Sigmoid colon (tissue), 7 donors: Measurements from ENCODE around the gene SECISBP2L. TPM values are rescaled to one million over a fixed set of nuclear protein-coding genes. Genes with fewer than 3 reads are reported as not detected.

Source experiments
- DNase-seq: peaks from one replicate; pipeline ENCODE4 v3.0.0-alpha.2; 2019
- H3K27ac ChIP-seq, 4 donors: fragments of 200-600 bp; sonication (generic); one replicate each; pipeline ENCODE4 v1.5.1; 2016 to 2019; ENCODE audit warnings: mild to moderate bottlenecking in 1 of 4
- H3K27me3 ChIP-seq, 3 donors: fragments of 200-600 bp; sonication (generic); one replicate each; pipeline ENCODE4 v1.5.1; 2019; ENCODE audit warnings: mild to moderate bottlenecking in 1 of 3
- H3K36me3 ChIP-seq, 4 donors: fragments of 200-600 bp; sonication (generic); one replicate each; pipeline ENCODE4 v1.5.1; 2016 to 2019
- H3K4me1 ChIP-seq, 4 donors: fragments of 200-600 bp; sonication (generic); one replicate each; pipeline ENCODE4 v1.5.1; 2017 to 2019
- H3K4me3 ChIP-seq, 4 donors: fragments of 200-600 bp; sonication (generic); one replicate each; pipeline ENCODE4 v1.5.1; 2017 to 2019; ENCODE audit warnings: mild to moderate bottlenecking in 2 of 4, moderate library complexity in 1 of 4
- H3K9me3 ChIP-seq, 4 donors: fragments of 200-600 bp in 3 of 4; sonication (generic) in 3 of 4; one replicate each; pipeline versions ENCODE4 v1.5.1 to v1.6.1; 2013 to 2019
- EP300 ChIP-seq, 4 donors: sonication (generic); formaldehyde crosslinking; IDR thresholded peaks; one replicate each; pipeline ENCODE4 v1.6.1; 2017; ENCODE audit warnings: antibody characterized with exemption in 4 of 4
- POLR2A ChIP-seq, 2 donors: fragments of 450-650 bp; IDR thresholded peaks; one replicate each; pipeline ENCODE4 v1.6.1; 2016; ENCODE audit warnings: antibody characterized with exemption in 2 of 2, mild to moderate bottlenecking in 2 of 2, moderate library complexity in 2 of 2
- POLR2AphosphoS5 ChIP-seq, 4 donors: sonication (generic); formaldehyde crosslinking; IDR thresholded peaks; one replicate each; pipeline ENCODE4 v1.6.1; 2017; ENCODE audit warnings: antibody characterized with exemption in 4 of 4
- WGBS, 2 donors: extraction: QIAGEN DNeasy Blood & Tissue Kit; methylation state at CpG; one replicate each; pipeline ENCODE4 v1.1.7; 2013; 5-methylcytosine and 5-hydroxymethylcytosine counted together
- intact Hi-C: fragments of 100-400 bp; cut with DNase I; formaldehyde crosslinking; loops from one replicate; pipeline ENCODE4 v1.15.1; 2023
- polyA plus RNA-seq, 3 donors: library from polyadenylated mRNA; stranded (reverse); fragments of 200-250 nt; gene quantifications; one replicate each; pipeline ENCODE4 v1.2.3, GENCODE V29; 2013
- total RNA-seq, 4 donors: library from RNA; depleted of rRNA; stranded (reverse); fragments of >200 nt; gene quantifications; one replicate each; pipeline ENCODE4 v1.1.0, GENCODE V29; 2016
- TF ChIP-seq, protein P1 (sequence below), 4 experiments: fragments of 450-650 bp in 3 of 4; fragments of 200-600 bp in 1 of 4; IDR thresholded peaks; one replicate each; pipeline ENCODE4 v1.5.1; 2016 to 2019; ENCODE audit warnings: antibody characterized with exemption in 4 of 4, mild to moderate bottlenecking in 3 of 4, moderate library complexity in 2 of 4
- donor health status: healthy with polysubstance abuse.
- donor health status: Bipolar disorder and iron deficiency.
- donor health status: healthy.

The SECISBP2L gene
- total and polyA plus RNA-seq, 7 donors: 7.2 to 47.6 (median 34.1) TPM

DNA sequence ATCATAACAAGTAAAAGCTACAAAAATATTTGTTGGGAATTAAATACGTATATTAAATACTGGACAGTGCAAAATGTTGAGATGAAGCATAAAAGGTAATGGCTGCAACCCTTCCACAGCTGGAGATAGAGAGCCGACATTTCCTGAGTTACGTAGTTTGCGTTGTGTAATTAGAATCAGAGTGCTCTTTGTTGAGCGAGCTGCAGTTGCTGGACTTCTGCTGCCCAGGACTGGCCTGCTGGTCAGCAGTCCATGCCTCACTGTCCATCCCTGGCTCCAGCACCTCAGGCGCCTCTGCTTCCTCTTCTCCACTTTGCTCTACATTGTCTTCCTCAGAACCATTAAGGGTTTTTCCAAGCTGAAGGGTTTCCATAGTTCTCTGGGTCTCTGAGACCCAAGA, 54.1 kb downstream of the SECISBP2L start:
- WGBS, 2 donors: 95 to 96% methylated on average over 6 of the region's 6 CpGs
- TF ChIP-seq POLR2A (IDR thresholded peaks at IDR 0.05) (no peak), POLR2AphosphoS5 (IDR thresholded peaks at IDR 0.05) (no peak), EP300 (IDR thresholded peaks at IDR 0.05) (no peak)
- TF ChIP-seq, protein P1, sequence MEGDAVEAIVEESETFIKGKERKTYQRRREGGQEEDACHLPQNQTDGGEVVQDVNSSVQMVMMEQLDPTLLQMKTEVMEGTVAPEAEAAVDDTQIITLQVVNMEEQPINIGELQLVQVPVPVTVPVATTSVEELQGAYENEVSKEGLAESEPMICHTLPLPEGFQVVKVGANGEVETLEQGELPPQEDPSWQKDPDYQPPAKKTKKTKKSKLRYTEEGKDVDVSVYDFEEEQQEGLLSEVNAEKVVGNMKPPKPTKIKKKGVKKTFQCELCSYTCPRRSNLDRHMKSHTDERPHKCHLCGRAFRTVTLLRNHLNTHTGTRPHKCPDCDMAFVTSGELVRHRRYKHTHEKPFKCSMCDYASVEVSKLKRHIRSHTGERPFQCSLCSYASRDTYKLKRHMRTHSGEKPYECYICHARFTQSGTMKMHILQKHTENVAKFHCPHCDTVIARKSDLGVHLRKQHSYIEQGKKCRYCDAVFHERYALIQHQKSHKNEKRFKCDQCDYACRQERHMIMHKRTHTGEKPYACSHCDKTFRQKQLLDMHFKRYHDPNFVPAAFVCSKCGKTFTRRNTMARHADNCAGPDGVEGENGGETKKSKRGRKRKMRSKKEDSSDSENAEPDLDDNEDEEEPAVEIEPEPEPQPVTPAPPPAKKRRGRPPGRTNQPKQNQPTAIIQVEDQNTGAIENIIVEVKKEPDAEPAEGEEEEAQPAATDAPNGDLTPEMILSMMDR (IDR thresholded peaks at IDR 0.05): no peak
- Histone ChIP-seq H3K27ac (no peak overlapping the region), H3K9me3 (no peaks in the 10 kb centered on the region), H3K4me3 (no peak overlapping the region), H3K4me1 (no peaks in the 10 kb centered on the region), H3K27me3 (no peaks in the 10 kb centered on the region), H3K36me3 (peaks cover 12 to 82% (median 19%) of the 10 kb centered on the region in 4 donors)
- DNase-seq: no peak
- intact Hi-C loops: no loop called here

DNA sequence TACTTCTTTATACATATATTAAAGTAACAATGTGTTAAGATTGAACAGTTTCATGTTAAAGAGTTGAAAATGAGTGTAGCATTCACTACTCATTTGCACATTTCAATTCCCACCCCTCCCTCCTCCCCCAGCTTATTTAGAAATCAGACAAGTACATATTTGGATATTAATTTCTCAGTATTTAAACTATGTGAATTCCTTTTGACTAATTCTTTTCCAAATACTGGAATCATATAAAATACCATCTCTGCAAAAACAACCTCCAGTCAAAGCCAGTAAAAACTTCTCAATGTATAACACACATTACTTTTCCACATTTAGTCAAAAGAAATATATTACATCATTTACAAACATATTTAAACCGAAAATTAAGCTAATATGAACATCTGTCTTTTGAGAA, 57.1 kb downstream of the SECISBP2L start:
- Histone ChIP-seq H3K4me1 (peaks cover 0 to 17% (median 14%) of the 10 kb centered on the region in 4 donors), H3K4me3 (no peak overlapping the region), H3K27ac (no peak overlapping the region), H3K9me3 (no peaks in the 10 kb centered on the region), H3K27me3 (no peaks in the 10 kb centered on the region), H3K36me3 (peaks cover 5 to 54% (median 11%) of the 10 kb centered on the region in 4 donors)
- TF ChIP-seq POLR2A (IDR thresholded peaks at IDR 0.05) (no peak), EP300 (IDR thresholded peaks at IDR 0.05) (no peak), POLR2AphosphoS5 (IDR thresholded peaks at IDR 0.05) (no peak)
- TF ChIP-seq, protein P1 (IDR thresholded peaks at IDR 0.05): no peak
- no peak for DNase-seq
- 88 to 89% methylated on average over 1 of the region's 1 CpG for WGBS, 2 donors
- intact Hi-C loops: no loop called here

DNA sequence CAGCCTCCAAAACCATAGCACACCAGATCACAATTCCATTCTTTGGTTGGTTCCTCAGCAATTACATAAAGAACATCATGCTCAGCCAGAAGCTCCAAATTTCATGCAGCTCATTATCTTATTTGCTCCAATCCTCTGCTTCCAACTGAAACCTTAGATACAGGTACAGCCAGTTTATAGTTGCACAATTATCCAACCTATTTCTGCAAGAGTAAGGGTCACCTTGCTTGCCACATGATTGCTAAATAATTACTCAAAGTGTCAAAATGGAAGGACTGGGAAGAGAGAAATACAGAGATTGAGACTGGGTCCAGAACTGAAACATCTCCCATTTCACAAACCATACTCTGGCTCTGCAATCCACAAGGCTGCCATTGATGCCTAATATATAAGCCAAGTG, 59.1 kb downstream of the SECISBP2L start:
- Histone ChIP-seq H3K4me1 (peaks cover 0 to 23% (median 14%) of the 10 kb centered on the region in 4 donors), H3K27me3 (no peaks in the 10 kb centered on the region), H3K27ac (no peak overlapping the region), H3K9me3 (no peaks in the 10 kb centered on the region), H3K36me3 (peaks cover 2 to 35% (median 4%) of the 10 kb centered on the region in 4 donors), H3K4me3 (no peak overlapping the region)
- DNase-seq: no peak
- peak in 1 of 4 donors; percentile 8 for TF ChIP-seq POLR2AphosphoS5 (IDR thresholded peaks at IDR 0.05)
- no peak for TF ChIP-seq EP300 (IDR thresholded peaks at IDR 0.05)
- TF ChIP-seq POLR2A (IDR thresholded peaks at IDR 0.05): no peak
- TF ChIP-seq, protein P1 (IDR thresholded peaks at IDR 0.05): no peak
- intact Hi-C loops: no loop called here

DNA sequence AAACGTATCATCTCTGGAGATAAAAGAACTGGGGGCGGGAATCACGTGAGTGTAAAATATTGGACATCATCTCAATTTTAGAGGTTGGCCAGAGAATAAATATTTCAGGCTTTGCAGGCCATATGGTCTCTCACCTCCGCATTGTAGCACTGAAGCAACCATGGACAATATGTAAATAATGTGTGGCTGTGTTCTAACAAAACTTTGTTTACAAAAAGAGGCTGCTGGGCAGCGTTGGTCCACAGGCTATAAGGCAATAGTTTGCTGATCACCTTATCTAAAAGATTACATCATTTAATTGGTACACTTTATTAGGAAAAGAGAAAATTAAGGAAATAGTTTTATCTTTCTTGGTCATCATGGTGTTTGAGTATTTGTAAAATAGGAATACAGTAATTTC, 60.0 kb downstream of the SECISBP2L start:
- Histone ChIP-seq H3K27ac (no peak overlapping the region), H3K36me3 (peaks cover 0 to 26% (median 0%) of the 10 kb centered on the region in 4 donors), H3K27me3 (no peaks in the 10 kb centered on the region), H3K9me3 (no peaks in the 10 kb centered on the region), H3K4me3 (no peak overlapping the region), H3K4me1 (peaks cover 0 to 23% (median 14%) of the 10 kb centered on the region in 4 donors)
- 69 to 82% methylated on average over 5 of the region's 5 CpGs for WGBS, 2 donors
- no peak for DNase-seq
- intact Hi-C loops: no loop called here
- TF ChIP-seq EP300 (IDR thresholded peaks at IDR 0.05) (no peak), POLR2A (IDR thresholded peaks at IDR 0.05) (no peak), POLR2AphosphoS5 (IDR thresholded peaks at IDR 0.05) (no peak)
- TF ChIP-seq, protein P1 (IDR thresholded peaks at IDR 0.05): no peak

DNA sequence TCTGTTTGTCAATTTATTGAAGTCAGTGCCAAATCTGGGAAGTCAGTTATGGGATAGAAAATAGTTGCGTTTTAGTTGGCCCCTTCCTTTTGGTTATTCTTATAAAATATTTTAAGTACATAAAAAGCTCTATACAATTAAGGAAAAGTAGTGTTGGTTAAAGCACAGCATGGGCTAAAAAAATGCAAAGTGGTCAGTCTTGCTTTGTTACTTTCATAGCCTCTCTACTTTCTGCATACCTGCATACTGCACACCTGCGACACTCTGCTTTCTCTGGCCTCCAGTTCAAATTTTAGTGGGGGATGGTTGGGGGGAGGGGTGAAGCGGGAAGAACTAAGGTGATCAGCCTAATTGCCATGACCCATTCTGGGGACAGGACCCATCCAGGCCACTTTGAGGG, 60.7 kb downstream of the SECISBP2L start:
- Histone ChIP-seq H3K27me3 (no peaks in the 10 kb centered on the region), H3K9me3 (no peaks in the 10 kb centered on the region), H3K36me3 (peaks cover 0 to 20% (median 0%) of the 10 kb centered on the region in 4 donors), H3K4me1 (peaks cover 0 to 23% (median 14%) of the 10 kb centered on the region in 4 donors), H3K4me3 (no peak overlapping the region), H3K27ac (peak overlapping the region in 1 of 4 donors; percentile 39)
- 87 to 90% methylated on average over 3 of the region's 3 CpGs for WGBS, 2 donors
- TF ChIP-seq EP300 (IDR thresholded peaks at IDR 0.05): no peak
- TF ChIP-seq, protein P1 (IDR thresholded peaks at IDR 0.05): no peak
- TF ChIP-seq POLR2AphosphoS5 (IDR thresholded peaks at IDR 0.05): no peak
- no peak for TF ChIP-seq POLR2A (IDR thresholded peaks at IDR 0.05)
- DNase-seq: no peak
- intact Hi-C loops: no loop called here
